ENCODE data around the gene PARD3B.

- TF ChIP-seq CTCF (IDR thresholded peaks at IDR 0.05) (no peak), POLR2A (IDR thresholded peaks at IDR 0.05) (no peak)
These were observed 426.9 kb downstream of the PARD3B start for GRCh38 chr2:204972161-204972560.
